ENCODE data around the gene BRD4. TPM values are rescaled to one million over a fixed set of nuclear protein-coding genes. Genes with fewer than 3 reads are reported as not detected.

Gene BRD4
- 10 to 100 TPM; 12.5 to 35.8 (median 23.1) TPM for polyA plus RNA-seq

DNA sequence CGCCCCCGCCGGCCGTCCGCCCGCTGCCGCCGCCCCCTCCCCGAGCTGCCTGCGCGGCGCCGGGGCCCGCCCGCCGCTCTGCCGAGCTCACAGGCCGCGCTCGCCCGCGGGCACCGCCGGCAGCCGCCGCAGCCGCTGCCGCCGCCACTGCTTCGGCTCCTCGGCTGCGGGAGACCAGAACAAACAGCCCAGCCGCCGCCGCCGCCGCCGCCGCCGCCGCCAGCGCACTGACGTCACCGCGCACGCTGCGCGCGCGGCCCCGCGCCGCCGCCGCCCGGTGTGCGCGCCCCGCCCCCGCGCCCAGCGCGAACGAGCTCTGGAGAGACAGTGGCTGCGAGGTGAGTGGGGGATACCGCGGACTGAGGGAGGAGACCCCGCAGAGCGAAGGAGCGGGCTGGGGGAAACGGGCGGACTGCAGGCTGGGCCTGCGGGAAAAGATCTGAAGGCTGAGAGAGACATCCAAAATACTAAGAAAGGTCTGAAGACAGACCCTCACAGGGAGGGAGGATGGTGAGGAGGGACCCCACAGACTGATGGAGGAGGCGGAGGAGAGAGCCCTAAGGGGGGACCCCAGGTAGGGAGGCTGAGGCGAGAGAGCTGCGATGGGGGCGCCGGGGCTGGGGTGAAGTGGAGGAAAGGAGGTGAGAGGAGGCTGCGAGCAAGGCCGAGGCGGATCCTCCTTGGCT, at the start of gene BRD4:
Gene BRD4 (minus strand): TSS at position 229 of the 686 bp plus-strand sequence. CDS start 59,440 bp downstream, outside the sequence.
- H3K27ac ChIP-seq (ENCODE audit: low read depth, low read length) = peak within 1 kb of the TSS; percentile 90
- WGBS, 3 donors = 2 to 3% (median 3%) methylated on average over 47 to 81 of the region's 81 CpGs

DNA sequence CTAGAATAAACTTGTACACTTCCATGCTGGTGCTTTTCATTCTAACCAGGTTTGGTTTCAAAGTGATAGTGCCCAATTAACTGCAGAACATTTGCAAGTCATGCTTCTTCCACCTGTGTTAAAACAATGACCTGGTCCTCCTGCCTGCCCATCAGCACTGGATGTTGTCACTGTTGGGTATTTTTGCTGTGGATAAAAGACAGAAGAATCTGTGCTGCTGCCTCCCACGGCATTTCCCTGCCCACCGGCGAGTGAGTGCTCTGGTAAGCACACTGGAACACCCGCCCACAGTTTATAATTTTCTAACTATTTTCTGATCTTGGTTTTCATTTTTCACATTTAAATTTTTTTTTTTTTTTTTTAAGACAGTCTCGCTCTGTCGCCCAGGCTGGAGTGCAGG, 49.5 kb upstream of the BRD4 start:
- 90 to 95% (median 90%) methylated on average over 6 of the region's 6 CpGs for WGBS, 3 donors

DNA sequence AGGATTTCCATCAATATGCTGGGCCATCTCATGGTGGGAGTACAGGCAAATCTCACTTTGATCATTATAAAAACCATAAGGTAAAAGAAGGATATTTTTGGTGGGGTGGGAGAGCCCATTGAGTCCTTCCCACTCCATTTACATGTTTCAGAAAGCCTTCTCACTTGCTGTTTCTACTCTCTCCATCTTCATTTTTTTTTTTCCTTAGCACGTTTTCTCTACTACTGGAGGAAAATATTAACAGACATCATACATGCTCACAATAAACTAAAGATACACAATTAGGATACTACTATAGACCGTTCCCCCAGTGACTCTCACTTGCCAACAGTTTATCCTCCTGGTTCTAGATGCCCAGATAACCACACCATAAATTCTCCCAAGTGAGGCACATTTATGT, 49.1 kb upstream of the BRD4 start:
- 77 to 94% (median 78%) methylated on average over 2 of the region's 2 CpGs for WGBS, 3 donors
- no peak overlapping the region for H3K27ac ChIP-seq (ENCODE audit: low read depth, low read length)

More for the DNA sequence above, 49.5 kb upstream of the BRD4 start:
- no peak overlapping the region for H3K27ac ChIP-seq (ENCODE audit: low read depth, low read length)

DNA sequence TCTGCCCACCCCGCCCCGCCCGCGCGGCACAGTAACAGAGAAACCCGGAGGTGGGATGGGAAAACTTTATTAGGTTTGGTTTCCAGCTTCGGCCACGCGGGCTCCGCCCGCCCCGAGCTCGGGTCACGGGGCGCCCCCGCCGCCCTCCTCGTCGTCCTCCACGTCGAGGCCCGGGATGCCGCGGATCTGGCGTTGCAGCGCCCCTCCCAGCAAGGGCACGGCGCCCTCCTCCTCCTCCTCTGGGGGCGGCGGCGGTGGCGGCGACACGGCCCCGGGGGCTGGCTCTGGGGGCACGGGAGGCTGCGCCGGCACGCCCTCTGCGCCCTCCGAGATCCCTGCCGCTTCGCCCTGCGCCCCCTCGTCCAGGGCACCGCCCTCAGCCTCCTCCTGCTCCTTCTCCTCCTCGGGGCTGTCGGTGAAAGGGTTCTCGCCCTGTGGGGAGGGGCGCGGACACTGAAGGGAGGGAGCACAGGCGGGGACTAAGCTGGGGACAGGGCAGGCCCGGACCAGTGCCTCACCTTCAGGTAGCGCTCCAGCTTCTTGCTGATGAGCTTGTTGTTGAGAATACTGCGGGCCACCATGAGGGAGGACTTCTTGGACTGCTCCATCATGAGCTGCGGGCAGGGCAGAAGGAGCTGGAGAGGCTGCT, 47.8 kb upstream of the BRD4 start:
- 1 to 4% (median 2%) methylated on average over 36 to 56 of the region's 56 CpGs for WGBS, 3 donors
- no peak overlapping the region for H3K27ac ChIP-seq (ENCODE audit: low read depth, low read length)

DNA sequence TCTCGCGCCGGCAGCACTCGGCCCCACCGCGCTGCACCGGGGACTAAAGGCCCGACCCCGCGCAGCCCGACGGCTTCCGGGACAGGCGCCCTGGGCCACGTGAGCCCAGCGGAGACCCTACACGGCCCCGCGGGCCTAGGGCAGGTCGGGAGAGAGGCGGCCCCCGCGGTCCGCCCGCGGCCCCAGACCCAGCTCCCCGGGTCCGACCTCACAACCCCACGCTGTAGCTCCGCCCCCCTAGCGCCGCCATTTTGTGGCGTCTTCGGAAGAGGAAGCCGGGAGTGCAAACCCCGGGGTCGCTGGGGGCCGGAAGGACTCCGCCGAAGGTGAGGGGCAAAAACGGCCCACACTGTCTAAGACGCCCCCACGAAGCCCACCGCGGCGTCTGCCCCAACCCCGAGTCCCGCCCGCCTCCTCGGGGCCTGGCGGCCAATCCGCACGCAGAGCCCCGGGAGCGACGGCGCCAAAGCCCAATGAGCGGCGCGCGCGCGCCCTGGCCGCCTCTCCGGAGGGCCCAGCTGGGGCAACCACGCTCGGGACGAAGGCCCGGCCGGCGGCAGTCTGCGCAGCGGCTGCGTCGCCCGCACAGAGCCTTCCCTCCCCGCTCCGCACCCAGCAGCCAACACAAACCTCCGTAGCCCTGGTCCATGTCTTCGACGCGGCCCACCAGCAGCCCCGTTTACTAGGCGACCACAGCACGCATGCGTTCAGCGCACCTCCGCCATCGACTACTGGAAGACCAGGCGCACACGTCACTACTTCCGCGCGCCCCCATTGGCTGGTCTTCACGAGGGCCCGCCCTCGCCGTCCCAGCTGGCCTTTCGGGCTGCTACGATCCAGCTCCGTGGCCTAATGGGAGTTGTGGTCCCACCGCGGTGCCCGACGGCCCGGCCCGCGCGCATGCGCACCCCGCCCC, 47.0 kb upstream of the BRD4 start, which contains the start of gene AKAP8:
Gene AKAP8 (minus strand): TSS at position 705 of the 916 bp plus-strand sequence. CDS start 56 bp downstream, at position 649.
- H3K27ac ChIP-seq (ENCODE audit: low read depth, low read length) = peak within 1 kb of the TSS; percentile 75
- WGBS, 3 donors = 0 to 1% (median 0%) methylated on average over 90 to 111 of the region's 111 CpGs

DNA sequence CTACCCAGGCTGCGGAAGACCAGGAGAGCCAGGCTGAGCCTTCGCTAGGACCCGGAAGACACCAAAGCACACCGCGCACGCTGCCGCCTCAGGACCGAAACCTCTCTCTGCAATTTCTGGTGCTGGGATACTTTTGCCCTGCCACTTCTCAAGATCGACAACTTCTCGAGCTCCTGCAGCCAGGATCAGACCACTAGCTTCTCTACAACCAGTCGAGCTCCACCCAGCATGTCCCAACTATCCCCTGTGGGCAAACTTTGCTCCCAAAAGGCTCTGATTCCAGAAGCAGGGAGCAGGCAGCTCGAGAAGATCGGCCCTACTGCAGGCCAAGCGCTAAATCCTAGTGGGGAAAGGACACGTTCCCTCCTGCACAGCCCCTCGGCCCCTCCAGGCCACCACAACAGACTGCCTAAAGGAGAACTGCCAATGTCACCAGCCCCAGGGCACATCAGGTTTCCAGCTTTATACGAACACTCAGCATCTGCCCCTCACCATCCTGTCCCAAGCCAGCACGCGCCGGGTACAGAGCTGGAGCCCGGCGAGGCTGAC, 46.3 kb upstream of the BRD4 start:
- 0% methylated on average over 22 of the region's 22 CpGs for WGBS, 3 donors
- H3K27ac ChIP-seq (ENCODE audit: low read depth, low read length) = peak overlapping the region; percentile 75

DNA sequence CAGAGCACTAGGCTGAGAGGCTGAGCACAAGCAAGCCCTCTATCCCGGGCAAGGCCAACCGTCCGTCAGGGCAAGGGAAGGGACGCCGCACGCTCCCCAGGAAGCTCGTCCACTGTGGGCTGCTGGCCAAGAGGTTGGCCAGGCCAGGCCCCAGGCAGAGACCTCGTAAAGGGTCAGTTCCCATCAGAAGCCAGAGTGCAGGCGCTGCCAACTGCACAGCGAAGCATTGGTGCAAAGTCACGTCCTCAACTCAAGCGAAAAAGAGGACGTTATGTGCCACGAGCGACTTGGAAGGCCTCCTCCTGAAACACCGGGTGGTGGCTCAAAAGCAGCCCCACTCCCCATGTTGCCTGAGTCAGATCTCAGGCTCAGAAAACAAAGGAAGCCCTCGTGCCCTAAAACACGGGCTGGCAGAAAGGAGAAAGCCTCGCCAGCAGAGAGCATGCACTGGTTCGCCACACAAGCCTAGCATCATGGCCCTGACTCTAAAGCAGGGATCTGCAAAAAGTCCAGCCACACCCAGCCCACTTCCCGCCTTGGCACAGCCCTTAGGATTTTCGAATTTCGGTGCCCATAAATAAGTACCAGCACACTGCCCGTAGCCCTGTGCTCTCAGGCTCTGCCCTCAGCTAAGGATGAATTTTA, 42.6 kb upstream of the BRD4 start:
- no peak overlapping the region for H3K27ac ChIP-seq (ENCODE audit: low read depth, low read length)
- 49 to 64% (median 54%) methylated on average over 24 of the region's 24 CpGs for WGBS, 3 donors

DNA sequence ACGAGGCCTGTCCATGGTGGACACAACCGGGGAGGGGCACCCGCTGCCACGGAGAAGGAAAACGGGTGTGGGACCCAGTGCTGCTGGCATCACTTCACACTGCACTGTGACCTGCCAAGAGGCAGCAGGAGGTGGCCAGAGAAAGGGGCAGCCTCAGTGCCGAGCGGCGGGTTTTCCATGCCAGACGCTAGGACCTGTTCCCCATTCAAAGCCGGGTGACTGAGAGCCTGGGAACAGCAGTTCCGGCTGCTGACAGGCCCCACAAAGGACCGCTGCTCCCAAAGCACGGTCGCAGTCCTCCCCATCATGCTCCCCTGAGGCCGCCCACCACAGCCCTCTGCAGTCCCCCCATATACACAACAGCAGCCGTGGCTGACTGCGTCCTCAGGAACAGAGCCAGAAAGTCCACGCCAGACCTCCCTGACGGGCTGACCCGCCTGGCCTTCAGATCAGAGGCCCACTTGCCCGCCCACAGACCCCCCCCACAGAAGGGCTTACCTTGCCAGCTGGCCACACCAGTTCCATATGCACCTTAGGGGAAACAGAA, 41.8 kb upstream of the BRD4 start:
- no peak overlapping the region for H3K27ac ChIP-seq (ENCODE audit: low read depth, low read length)
- WGBS, 3 donors = 50 to 69% (median 69%) methylated on average over 18 to 21 of the region's 21 CpGs

DNA sequence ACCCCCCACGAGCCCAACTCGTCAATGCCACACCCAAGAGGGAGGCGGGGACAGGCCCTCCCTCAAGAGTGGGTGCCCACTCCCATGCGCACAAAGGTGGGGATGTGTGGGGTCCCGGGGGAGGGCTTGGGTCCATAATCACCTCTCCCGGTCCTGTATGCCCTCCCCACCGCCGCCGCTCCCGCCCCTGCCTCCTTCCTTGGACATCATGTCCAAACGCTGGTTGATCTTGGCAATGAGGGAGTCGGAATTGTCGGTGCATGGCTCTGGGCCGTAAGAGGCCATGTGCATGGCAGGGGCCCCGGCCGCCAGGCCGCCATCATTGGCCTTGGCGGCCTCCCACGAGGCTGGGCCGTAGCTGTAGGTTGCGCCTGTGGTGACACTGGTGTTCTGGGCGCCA, 41.3 kb upstream of the BRD4 start:
- no peak overlapping the region for H3K27ac ChIP-seq (ENCODE audit: low read depth, low read length)

DNA sequence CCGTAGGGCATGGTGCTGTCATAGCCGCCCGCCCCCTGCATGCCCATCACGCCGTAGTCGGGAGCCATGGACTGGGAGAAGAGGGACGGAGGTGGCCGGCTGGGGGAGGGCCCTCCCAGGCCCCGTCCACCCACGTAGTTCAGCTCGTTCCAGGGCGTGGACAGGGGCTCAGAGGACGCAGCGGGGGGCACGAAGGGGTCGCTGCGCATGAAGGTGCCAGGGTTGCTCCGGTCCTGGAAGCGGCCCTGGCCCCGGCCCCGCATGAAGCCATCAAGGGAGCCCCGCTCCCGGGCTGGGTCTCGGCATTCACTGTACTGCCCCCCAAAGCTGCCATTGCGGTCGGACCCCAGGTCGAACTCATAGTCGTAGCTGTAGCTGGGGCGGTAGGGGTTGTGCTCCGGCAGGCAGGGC, 40.6 kb upstream of the BRD4 start:
- 93 to 95% (median 95%) methylated on average over 26 to 30 of the region's 30 CpGs for WGBS, 3 donors
- H3K27ac ChIP-seq (ENCODE audit: low read depth, low read length) = no peak overlapping the region

More for the DNA sequence above, 41.3 kb upstream of the BRD4 start:
- 89 to 91% (median 91%) methylated on average over 22 of the region's 22 CpGs for WGBS, 3 donors

DNA sequence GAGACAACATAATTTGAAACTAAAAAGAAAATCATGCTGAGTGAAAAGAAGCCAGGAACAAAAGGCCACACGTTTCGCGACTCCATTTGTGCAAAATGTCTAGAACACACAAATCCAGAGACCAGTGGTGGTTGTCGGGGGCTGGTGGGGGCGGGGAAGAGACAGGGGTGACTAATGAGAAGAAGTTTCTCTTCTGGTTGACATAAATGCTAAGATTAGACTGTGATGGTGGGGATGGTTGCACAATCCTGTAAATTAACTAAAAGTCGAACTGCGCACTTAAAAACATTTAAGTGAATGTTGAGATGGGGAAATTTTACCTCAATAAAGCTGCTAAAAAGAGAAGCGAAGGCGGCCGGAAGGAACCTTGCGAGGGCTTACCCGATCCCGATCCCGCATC, 40.1 kb upstream of the BRD4 start:
- H3K27ac ChIP-seq (ENCODE audit: low read depth, low read length) = no peak overlapping the region
- 92 to 94% (median 93%) methylated on average over 14 of the region's 14 CpGs for WGBS, 3 donors

DNA sequence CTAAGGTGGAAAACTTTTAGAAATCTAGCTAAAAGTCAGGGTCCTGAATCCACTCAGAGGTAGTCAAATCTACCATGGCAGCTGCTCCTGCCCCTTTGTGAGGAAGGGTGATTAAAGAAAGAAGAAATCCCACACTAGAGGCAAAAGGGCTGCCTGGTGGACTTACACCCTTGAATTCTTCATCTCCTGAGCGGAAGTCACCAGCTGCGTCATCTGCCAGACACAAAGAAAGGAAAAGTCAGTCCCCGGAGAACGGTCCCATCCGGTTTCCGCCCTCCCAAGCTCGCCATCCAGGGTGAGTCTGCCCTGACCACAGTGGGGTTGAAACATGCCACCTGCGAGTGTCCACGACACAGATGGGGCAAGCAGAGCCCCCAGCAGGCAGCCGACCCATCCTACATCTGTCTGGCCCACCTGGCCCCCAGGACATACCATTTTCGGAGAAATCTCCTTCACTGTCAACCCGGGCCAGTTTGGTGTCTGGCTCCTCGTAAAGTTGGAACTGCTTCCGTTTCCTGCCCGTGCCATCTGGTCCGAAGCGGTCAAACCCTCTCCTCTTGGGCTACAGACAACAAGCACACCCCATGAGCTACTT, 39.5 kb upstream of the BRD4 start:
- H3K27ac ChIP-seq (ENCODE audit: low read depth, low read length) = no peak overlapping the region
- 79 to 94% (median 84%) methylated on average over 17 of the region's 17 CpGs for WGBS, 3 donors

DNA sequence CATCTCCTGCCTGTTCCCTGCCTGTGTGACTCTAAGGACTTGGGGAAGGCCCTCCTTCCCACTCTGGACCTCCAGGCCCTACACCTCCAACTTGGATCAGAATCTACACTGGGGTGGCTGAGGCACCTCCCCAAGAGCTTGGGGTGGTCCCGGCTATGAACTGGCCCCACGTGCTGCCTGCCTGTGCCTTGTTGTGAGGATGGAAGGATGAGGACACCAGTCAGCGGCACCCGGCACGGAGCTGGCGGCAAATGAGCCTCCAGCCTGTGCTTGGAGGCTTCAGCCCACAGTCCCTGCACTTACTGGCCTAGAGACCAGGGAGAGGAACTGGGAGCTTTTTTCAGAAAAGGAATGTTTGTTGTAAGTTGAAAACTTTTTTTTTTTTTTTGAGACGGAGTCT, 38.8 kb upstream of the BRD4 start:
- WGBS, 3 donors = 94 to 98% (median 98%) methylated on average over 6 to 7 of the region's 7 CpGs

DNA sequence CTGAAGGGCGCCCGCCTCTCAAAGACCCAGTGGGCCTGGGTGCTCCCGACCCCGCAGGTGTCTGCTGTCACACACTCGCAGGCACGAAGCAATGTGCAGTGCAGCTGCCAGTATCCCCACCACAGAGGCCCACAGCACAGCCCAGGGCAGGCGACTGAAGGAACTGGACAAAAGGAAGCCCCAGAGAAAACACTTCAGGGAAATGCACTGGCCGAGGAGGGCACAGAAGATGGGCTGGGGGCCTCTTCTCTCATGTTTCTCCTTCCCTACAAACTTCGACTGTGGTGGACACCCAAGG, 37.2 kb upstream of the BRD4 start:
- H3K27ac ChIP-seq (ENCODE audit: low read depth, low read length) = no peak overlapping the region
- WGBS, 3 donors = 94 to 96% (median 95%) methylated on average over 9 of the region's 9 CpGs

More for the DNA sequence above, 38.8 kb upstream of the BRD4 start:
- no peak overlapping the region for H3K27ac ChIP-seq (ENCODE audit: low read depth, low read length)

DNA sequence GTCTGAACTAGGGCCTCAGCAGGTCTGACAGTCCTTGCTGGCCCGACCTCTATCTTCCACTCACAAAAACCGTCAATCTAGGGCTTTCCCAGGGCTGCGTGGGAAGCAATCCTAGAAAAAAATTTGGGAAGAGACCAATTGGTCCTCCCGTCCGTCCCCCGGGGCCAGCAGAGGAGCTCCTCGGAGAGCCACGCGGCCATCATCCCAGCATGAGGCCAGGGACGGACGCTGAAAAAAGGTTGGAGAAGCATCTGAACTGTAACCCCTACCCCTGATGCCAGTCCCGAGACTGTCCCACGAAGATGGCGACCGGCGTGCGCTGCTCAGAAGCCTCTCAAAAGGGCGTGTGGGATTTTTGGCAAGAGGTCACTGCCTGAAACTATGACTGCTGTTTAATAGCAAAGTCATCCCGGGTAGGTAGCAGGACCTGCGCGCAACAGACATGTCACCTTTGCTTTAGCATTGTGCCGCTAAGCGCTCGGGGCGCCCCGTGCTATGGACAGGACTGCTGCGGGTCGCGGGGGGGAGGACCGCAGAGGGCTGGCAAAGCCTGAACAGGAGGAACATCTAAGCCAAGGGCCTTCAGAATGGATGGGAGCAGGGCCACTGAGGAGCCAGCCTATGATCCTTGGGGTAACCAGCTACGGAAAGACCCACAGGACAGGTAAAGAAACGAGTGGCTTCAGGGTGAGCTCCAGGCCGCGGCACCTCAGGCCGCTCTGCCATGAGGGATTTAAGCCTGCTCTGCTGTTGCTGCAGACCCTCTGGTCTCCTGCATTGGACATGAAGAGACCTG, 36.7 kb upstream of the BRD4 start:
- no peak overlapping the region for H3K27ac ChIP-seq (ENCODE audit: low read depth, low read length)
- 87 to 94% (median 91%) methylated on average over 35 of the region's 35 CpGs for WGBS, 3 donors

DNA sequence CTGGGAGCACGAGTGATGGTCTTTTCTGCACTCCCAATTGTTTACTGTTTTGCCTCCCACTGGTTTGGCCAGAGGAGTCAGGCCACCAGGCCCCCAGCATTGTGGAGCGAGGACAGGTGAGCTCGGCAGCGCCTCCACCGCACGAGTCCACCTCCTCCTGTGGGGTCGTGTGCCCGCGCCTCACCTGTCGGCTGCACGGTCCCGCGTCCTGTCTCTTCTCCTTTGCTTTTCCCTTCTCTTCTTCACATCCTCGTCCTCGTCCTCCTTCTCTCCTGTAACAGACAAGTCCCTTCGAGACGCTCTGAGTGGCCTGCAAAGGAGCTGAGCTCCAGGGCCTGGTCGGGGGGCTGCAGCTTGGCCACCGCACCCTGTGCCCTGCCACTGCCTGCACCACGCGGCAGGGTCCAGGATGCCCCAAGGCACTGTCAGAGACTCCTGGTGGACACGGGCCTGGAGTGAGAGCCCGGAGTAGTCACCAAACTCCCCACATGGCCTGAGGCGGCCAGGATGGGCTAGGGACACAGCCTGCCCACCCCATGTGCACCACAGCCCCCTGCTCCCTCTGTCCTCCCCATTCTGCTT, 35.8 kb upstream of the BRD4 start:
- 94 to 95% (median 95%) methylated on average over 22 to 24 of the region's 24 CpGs for WGBS, 3 donors
- no peak overlapping the region for H3K27ac ChIP-seq (ENCODE audit: low read depth, low read length)

DNA sequence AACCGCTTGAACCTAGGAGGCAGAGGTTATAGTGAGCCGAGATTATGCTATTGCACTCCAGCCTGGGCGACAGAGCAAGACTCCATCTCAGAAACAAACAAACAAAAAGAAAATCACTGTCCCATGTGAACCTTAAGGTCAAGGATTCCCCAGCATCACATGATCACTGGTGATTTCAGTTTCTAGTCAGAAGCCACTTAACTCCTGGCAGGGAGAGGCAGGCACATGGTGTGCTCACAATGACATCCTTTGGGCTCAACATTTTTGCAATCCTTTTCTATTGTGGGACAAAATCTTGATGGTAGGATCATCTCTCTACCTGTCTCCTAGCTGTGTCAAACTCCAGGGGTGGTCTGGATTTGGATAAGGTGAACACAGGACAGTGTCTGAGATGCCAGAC, 35.1 kb upstream of the BRD4 start:
- H3K27ac ChIP-seq (ENCODE audit: low read depth, low read length) = no peak overlapping the region
- 81 to 94% (median 89%) methylated on average over 3 of the region's 3 CpGs for WGBS, 3 donors
